ENCODE measurements around the gene METTL21A. TPM values are rescaled to one million over a fixed set of nuclear protein-coding genes. Genes with fewer than 3 reads are reported as not detected.

METTL21A gene
- total and polyA plus RNA-seq, 2 of the 13 experiments (the other 11 are each of a cell fraction or from before 2014, with no cell fraction given), result 42.4 to 61.2 TPM

DNA sequence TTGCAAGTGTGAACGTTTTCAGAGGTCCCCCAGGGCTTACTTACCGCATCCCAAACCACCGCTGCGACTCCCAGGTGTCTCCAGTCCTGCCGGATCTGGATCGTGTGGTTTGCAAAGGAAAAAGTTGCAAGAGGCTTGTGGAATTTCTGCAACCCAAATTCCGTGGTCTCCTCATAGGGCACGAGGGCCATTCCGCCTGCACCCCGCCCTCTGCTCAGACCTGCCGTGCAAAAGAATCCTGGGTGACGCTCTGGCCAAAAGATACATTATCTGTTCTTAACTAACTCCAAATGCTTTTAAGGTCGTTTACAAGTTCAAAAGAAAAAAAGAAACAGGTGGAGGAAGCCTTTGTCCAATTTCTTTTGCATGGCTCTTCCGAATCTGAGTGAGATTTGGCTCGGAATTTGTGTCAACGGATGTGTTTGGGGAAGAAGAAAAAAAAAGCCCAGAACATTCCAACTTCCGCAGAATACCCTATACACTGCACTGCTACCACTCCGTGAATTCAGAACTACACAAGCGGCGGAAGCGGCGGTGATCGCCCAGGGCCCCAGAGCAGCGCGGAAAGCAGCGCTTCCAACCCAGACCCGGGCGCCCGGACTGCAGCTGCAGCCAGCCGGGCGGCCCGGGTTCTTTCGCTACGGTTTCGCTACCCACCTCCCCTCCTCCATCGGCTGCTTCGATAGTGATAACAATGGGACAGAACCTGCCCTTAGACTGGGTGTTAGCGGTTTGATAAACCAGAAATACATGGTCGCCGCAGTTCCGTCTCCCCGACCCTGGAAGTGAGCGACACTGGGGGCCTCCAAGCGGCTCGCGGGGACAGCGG is 795 bp downstream of the METTL21A start (continued):
- TF ChIP-seq PBX2 (CRISPR knock-in tag; IDR thresholded peaks at IDR 0.05) (no peak), ZNF781 (CRISPR knock-in tag; IDR thresholded peaks at IDR 0.05; ENCODE audit: borderline replicate concordance, not compliant biosample characterization) (no peak), MAFG (CRISPR knock-in tag; IDR thresholded peaks at IDR 0.05) (no peak), ZNF652 (CRISPR knock-in tag; IDR thresholded peaks at IDR 0.05; ENCODE audit: borderline replicate concordance, low read depth) (no peak), ZIK1 (CRISPR knock-in tag; IDR thresholded peaks at IDR 0.05; ENCODE audit: borderline replicate concordance, low read depth) (no peak), TMF1 (CRISPR knock-in tag; IDR thresholded peaks at IDR 0.05; ENCODE audit: low read depth) (no peak; the same call in 1 of the 2 replicates), ZNF841 (CRISPR knock-in tag; IDR thresholded peaks at IDR 0.05; ENCODE audit: borderline replicate concordance) (peak; percentile 75; the same call in 1 of the 2 replicates), ZFX (CRISPR knock-in tag; IDR thresholded peaks at IDR 0.05; ENCODE audit: low read depth) (no peak), MBD4 (IDR thresholded peaks at IDR 0.05; ENCODE audit: borderline replicate concordance, low read length) (no peak), AHDC1 (CRISPR knock-in tag; IDR thresholded peaks at IDR 0.05; ENCODE audit: borderline replicate concordance) (no peak), TBL1XR1 (IDR thresholded peaks at IDR 0.05; ENCODE audit: borderline replicate concordance, low read length, partially characterized antibody) (no peak), HIVEP1 (CRISPR knock-in tag; IDR thresholded peaks at IDR 0.05) (no peak)
- TF ChIP-seq, protein P1, sequence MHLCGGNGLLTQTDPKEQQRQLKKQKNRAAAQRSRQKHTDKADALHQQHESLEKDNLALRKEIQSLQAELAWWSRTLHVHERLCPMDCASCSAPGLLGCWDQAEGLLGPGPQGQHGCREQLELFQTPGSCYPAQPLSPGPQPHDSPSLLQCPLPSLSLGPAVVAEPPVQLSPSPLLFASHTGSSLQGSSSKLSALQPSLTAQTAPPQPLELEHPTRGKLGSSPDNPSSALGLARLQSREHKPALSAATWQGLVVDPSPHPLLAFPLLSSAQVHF (CRISPR knock-in tag; IDR thresholded peaks at IDR 0.05), result peak; percentile 40; the same call in 1 of the 2 replicates
- TF ChIP-seq, protein P2, sequence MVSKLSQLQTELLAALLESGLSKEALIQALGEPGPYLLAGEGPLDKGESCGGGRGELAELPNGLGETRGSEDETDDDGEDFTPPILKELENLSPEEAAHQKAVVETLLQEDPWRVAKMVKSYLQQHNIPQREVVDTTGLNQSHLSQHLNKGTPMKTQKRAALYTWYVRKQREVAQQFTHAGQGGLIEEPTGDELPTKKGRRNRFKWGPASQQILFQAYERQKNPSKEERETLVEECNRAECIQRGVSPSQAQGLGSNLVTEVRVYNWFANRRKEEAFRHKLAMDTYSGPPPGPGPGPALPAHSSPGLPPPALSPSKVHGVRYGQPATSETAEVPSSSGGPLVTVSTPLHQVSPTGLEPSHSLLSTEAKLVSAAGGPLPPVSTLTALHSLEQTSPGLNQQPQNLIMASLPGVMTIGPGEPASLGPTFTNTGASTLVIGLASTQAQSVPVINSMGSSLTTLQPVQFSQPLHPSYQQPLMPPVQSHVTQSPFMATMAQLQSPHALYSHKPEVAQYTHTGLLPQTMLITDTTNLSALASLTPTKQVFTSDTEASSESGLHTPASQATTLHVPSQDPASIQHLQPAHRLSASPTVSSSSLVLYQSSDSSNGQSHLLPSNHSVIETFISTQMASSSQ (IDR thresholded peaks at IDR 0.05; ENCODE audit: low read depth), result peak; percentile 20; the same call in 1 of the 2 replicates
- TF ChIP-seq, protein P2 (CRISPR knock-in tag; IDR thresholded peaks at IDR 0.05; ENCODE audit: borderline replicate concordance), result no peak

Measured in HepG2 (cell line).